GM21737 (cell line): ENCODE results near the gene GLS.
A peak's percentile ranks its signal among the peaks of the same experiment; 100 is the strongest.

Experiments
- ATAC-seq: cut with Tn5 transposase; IDR thresholded peaks from one replicate; pipeline ENCODE4 v1.9.1; 2021; ENCODE audit warnings: mild to moderate bottlenecking, moderate library complexity; ENCODE audit not compliant: unreplicated experiment

Gene GLS

DNA sequence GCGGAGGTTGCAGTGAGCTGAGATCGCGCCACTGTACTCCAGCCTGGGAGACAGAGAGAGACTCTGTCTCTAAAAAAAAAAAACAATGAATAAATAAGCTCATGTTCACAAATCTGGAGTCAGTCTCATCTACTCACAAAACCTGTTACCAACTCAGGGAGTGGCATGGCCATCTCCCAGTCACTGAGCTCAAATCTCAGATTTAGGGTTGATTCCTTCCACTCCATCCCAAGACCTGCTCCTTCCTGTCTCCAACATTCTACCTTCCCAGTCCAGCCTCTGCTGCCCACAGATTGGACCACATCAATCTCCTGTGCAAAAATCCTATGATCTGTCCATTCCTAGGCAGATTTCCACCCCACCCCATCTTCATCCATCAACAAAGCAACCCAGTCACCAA, 131.7 kb downstream of the GLS start:
- ATAC-seq: no peak

DNA sequence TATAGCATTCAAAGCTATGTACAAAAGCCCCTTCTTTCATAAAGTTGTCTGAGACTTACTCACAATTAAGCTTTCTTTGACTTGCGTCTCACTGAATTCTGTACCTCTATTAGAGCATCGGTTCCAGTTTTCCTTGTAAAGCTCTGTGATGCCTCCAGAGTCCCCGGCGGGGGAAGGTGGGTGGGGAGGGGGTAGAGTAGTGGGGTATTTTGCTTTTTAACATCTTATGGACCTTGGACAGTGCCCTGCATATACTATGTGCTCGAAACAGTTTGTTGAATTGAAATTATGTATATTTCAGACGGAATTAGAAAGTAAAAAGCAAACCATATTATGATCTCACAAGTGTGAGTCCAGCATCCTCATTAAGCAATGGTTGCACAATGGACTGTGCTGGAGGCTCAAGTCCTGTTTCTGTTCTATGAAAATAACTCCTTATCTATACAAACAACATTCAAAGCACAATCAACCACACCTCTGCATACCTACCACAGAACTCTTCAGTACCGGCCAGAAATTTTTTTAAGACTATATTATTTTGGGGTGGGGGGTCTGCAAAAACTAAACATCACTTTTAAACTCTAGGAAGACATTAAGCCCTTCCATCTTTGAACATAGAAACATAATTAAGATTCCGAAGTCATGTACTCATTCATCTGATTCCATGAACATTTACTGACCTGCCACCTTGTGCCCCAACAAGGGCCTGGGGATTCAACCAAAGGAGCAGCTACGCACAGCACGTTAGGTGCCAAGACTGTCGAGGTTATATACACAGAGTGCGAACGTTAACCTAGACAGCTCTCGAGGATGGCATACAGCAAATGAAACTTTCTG, 132.4 kb downstream of the GLS start:
- ATAC-seq: no peak

DNA sequence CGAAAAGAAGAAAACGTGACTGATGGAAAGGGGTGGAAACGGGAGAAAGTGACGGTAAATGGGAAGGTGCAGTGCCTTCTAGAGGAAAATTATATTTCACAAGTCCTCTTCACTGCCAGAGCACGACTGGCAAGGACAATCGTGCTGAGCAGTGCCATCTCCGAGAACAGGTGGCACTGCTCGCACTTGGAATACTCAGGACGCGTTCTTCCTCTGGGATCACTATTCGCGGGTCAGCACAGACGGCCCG, 133.0 kb downstream of the GLS start:
- no peak for ATAC-seq

DNA sequence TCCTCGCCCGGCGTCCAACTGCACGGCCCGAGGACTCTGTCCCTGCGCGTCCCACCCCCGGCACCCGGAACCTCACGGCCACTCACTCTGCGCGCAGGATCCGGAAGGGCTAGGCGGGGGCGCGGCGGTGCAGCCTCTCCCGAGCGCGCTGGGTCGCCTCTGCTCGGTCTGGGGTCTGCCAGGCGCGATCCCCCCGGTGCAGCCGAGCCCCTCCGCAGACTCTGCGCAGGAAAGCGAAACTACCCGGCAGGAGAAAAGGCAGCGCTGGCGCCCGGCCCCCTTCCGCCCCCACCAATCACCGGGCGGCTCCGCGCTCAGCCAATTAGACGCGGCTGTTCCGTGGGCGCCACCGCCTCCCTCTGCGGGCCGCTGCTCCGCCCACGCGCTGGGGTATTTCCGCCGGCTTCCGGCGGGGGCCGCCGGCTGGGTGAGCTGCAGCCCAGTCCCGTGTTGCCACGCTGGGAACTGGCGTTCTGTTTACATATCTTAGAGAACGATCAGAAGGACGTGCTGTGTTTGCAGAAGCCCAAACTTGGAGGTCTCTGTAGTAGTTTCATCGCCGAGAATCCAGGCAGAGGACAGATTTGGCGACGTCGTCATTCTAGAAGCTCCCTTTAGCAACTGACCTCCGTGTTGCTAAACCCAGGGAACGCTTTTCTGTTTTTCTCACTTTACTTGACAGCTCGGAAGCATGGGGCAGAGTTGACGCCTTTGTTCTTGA, 133.5 kb downstream of the GLS start, which contains the start of gene STAT1:
Gene STAT1, minus strand, starts transcription at position 240 of the 721 bp plus-strand sequence. CDS start 4,168 bp downstream, outside the sequence.
- peak; percentile 76 for ATAC-seq

DNA sequence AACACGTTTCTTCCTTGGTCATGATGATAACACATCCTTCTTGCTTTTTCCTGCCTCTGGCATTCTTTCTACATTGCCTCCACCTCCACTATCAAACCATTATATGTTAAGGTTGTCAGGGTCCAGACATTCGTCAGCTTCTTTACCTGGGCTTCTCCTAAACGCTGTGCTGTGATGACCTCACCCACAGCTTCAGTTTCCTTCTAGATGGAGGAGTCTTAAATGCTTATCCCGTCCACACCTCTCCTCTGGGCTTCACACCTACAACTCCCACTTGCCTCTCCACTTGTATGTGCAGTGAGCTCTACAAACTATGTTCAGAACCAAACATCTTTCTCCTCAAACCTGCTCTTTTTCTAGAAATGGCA, 134.0 kb downstream of the GLS start:
- ATAC-seq: no peak
